CD14-positive monocyte (primary cell): ENCODE measurements around the gene ANKRD10. TPM values are rescaled to one million over a fixed set of nuclear protein-coding genes. Genes with fewer than 3 reads are reported as not detected.

ENCODE experiments used
- DNase-seq, 3 donors: peaks; one replicate each; pipeline ENCODE4 v3.0.0-alpha.2; 2011 to 2022
- H2AFZ ChIP-seq: 2 replicates; pipeline ENCODE4 v1.6.0; 2012; ENCODE audit warnings: mild to moderate bottlenecking, low read depth, low read length, inconsistent platforms; ENCODE audit not compliant: insufficient read depth, poor library complexity, severe bottlenecking
- H3K27ac ChIP-seq, 2 donors: 1 replicate in 1 of 2; 2 replicates in 1 of 2; pipeline ENCODE4 v1.5.1; 2012 to 2013; ENCODE audit warnings: low read length in 2 of 2, control low read depth in 1 of 2, inconsistent platforms in 1 of 2, low read depth in 1 of 2, mild to moderate bottlenecking in 1 of 2
- H3K27me3 ChIP-seq, 2 donors: one replicate each; pipeline versions ENCODE4 v1.6.0 to v1.6.1; 2011 to 2013; ENCODE audit warnings: low read length in 2 of 2; ENCODE audit not compliant: control insufficient read depth in 2 of 2, insufficient read depth in 2 of 2
- H3K36me3 ChIP-seq, 2 donors: replicated peaks in 1 of 2; 1 replicate in 1 of 2; 2 replicates in 1 of 2; pipeline versions ENCODE4 v1.5.1 to v1.6.1; 2012 to 2013; ENCODE audit warnings: low read length in 2 of 2, control low read depth in 1 of 2, inconsistent platforms in 1 of 2, mild to moderate bottlenecking in 1 of 2; ENCODE audit not compliant: insufficient read depth in 2 of 2, control insufficient read depth in 1 of 2
- H3K4me1 ChIP-seq, 2 donors: 1 replicate in 1 of 2; 2 replicates in 1 of 2; pipeline versions ENCODE4 v1.5.1 to v1.6.1; 2012 to 2013; ENCODE audit warnings: low read length in 2 of 2, control low read depth in 1 of 2, inconsistent platforms in 1 of 2, mild to moderate bottlenecking in 1 of 2, moderate library complexity in 1 of 2; ENCODE audit not compliant: insufficient read depth in 2 of 2, control insufficient read depth in 1 of 2
- H3K4me2 ChIP-seq: replicated peaks from 2 replicates; pipeline ENCODE3; 2012; ENCODE audit warnings: low read length, moderate library complexity, mild to moderate bottlenecking; ENCODE audit not compliant: poor library complexity, severe bottlenecking; ENCODE audit errors: extremely low read depth
- H3K4me3 ChIP-seq, 3 experiments: fragments of 200-600 bp in 1 of 3; sonication (generic) in 1 of 3; replicated peaks in 1 of 3; 1 replicate in 2 of 3; 2 replicates in 1 of 3; pipeline ENCODE4 v1.5.1; 2011 to 2013; ENCODE audit warnings: low read length in 3 of 3, mild to moderate bottlenecking in 3 of 3, control low read depth in 2 of 3, low read depth in 2 of 3, inconsistent platforms in 1 of 3, moderate library complexity in 1 of 3
- H3K79me2 ChIP-seq: 2 replicates; pipeline ENCODE4 v1.6.0; 2012; ENCODE audit warnings: mild to moderate bottlenecking, control low read depth, inconsistent platforms, low read length, moderate library complexity; ENCODE audit not compliant: insufficient read depth
- H3K9ac ChIP-seq: 2 replicates; pipeline ENCODE4 v1.6.0; 2017; ENCODE audit warnings: low read length, mild to moderate bottlenecking; ENCODE audit not compliant: insufficient read depth, poor library complexity, severe bottlenecking
- H3K9me3 ChIP-seq, 2 donors: replicated peaks in 1 of 2; 1 replicate in 1 of 2; 2 replicates in 1 of 2; pipeline versions ENCODE4 v1.5.1 to v1.6.1; 2012 to 2013; ENCODE audit warnings: low read length in 2 of 2, control low read depth in 1 of 2; ENCODE audit not compliant: control insufficient read depth in 1 of 2, insufficient read depth in 1 of 2
- H4K20me1 ChIP-seq: 2 replicates; pipeline ENCODE4 v1.6.0; 2012; ENCODE audit warnings: mild to moderate bottlenecking, low read length, control low read depth, moderate library complexity; ENCODE audit not compliant: insufficient read depth
- H3K27ac Mint-ChIP-seq, 7 donors: one replicate each; pipeline ENCODE4 v1.8.0; 2020; ENCODE audit warnings: mild to moderate bottlenecking in 7 of 7, mixed read lengths in 7 of 7, moderate library complexity in 6 of 7, inconsistent platforms in 2 of 7
- H3K27me3 Mint-ChIP-seq, 3 donors: one replicate each; pipeline ENCODE4 v1.8.0; 2021 to 2022; ENCODE audit warnings: low read depth in 3 of 3, mild to moderate bottlenecking in 3 of 3, mixed read lengths in 3 of 3, moderate library complexity in 3 of 3, inconsistent platforms in 1 of 3
- H3K36me3 Mint-ChIP-seq, 2 donors: one replicate each; pipeline ENCODE4 v1.8.0; 2020; ENCODE audit warnings: mixed read lengths in 2 of 2, inconsistent platforms in 1 of 2, mild to moderate bottlenecking in 1 of 2
- H3K4me1 Mint-ChIP-seq: one replicate; pipeline ENCODE4 v1.8.0; 2020; ENCODE audit warnings: mild to moderate bottlenecking, mixed read lengths
- H3K4me3 Mint-ChIP-seq, 2 donors: one replicate each; pipeline ENCODE4 v1.8.0; 2020; ENCODE audit warnings: mild to moderate bottlenecking in 2 of 2, mixed read lengths in 2 of 2, moderate library complexity in 1 of 2
- H3K9me3 Mint-ChIP-seq, 7 donors: one replicate each; pipeline ENCODE4 v1.8.0; 2020 to 2022; ENCODE audit warnings: mixed read lengths in 7 of 7, mild to moderate bottlenecking in 6 of 7, moderate library complexity in 6 of 7, inconsistent platforms in 2 of 7
- WGBS: methylation state at CpG from one replicate; pipeline ENCODE4 v1.1.5; 2013; ENCODE audit warnings: missing lambda C conversion rate; ENCODE audit not compliant: insufficient coverage; 5-methylcytosine and 5-hydroxymethylcytosine counted together
- intact Hi-C, 2 donors: fragments of 100-400 bp; cut with micrococcal nuclease; formaldehyde crosslinking; loops; one replicate each; pipeline versions ENCODE4 v1.15.0 to v1.15.1; 2023
- polyA plus RNA-seq, 3 donors: library from polyadenylated mRNA; depleted of rRNA in 1 of 3; unstranded in 2 of 3; stranded (reverse) in 1 of 3; fragments of 300-500 nt in 2 of 3; fragments of >200 nt in 1 of 3; fragmentation: Illumina TruSeq in 2 of 3; gene quantifications; 1 replicate in 2 of 3; 2 replicates in 1 of 3; pipeline ENCODE4 v1.2.3, GENCODE V29; 2012 to 2021
- TF ChIP-seq, protein P1 (sequence below): fragments of 200-600 bp; IDR thresholded peaks from one replicate; pipeline ENCODE4 v1.8.0; 2022; ENCODE audit warnings: antibody characterized with exemption, mild to moderate bottlenecking

The ANKRD10 gene
- polyA plus RNA-seq, 3 donors = 30.5 to 79.9 (median 37.2) TPM

DNA sequence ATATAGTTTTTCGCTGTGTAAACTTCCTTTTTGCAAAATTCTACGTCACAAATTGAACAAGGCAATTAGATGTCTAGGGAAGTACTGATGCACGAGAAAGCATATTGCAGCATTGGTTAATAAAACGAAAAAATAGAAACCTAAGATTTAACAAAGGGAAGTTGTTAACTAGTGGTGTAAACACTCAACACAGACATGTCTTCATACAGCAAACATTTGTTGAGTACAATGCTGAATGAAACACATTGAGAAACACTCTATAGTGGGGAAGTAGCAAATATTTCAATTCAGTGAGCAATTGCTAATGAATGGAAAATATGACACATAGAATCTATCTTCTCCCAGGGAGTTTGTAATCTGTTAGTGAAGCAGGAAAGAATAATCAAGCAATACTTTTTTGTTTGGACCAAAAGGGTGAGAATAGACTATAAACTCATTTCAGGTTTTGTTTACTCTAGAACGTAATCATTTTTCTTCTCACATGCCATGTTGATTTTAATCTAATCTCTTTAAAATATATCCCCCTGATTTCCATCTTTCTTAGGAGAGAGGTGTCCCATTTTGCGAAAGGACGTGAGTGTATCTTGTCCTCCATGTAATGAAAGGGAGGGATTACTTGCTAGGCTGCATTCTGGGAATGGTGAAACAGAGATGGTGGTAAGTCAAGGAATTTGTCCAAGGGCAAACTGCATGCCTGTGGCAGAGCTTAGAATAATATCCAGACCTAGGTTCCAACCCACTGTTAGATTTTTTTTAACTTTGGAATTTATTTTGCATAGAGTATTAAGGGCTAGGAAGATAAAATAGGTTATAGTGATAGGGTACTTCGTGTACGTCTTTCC, 1.7 kb upstream of the ANKRD10 start:
- Histone ChIP-seq H2AFZ (no peak overlapping the region), H3K4me3 (peak overlapping the region; percentile 71 to 96 (median 86)), H3K27ac (peak overlapping the region; percentile 98 to 100), H3K9ac (peak overlapping the region; percentile 97), H4K20me1 (peaks cover 25% of the 10 kb centered on the region), H3K9me3 (no peaks in the 10 kb centered on the region), H3K79me2 (peaks cover 29% of the 10 kb centered on the region), H3K36me3 (no peaks in the 10 kb centered on the region), H3K27me3 (peaks cover 0 to 10% of the 10 kb centered on the region in 2 donors), H3K4me2 (peak overlapping the region; percentile 92), H3K4me1 (peaks cover 27 to 28% of the 10 kb centered on the region in 2 donors)
- peaks cover 9 to 16% (median 14%) of the 10 kb centered on the region in 3 donors for H3K27me3 Mint-ChIP-seq
- TF ChIP-seq, protein P1, sequence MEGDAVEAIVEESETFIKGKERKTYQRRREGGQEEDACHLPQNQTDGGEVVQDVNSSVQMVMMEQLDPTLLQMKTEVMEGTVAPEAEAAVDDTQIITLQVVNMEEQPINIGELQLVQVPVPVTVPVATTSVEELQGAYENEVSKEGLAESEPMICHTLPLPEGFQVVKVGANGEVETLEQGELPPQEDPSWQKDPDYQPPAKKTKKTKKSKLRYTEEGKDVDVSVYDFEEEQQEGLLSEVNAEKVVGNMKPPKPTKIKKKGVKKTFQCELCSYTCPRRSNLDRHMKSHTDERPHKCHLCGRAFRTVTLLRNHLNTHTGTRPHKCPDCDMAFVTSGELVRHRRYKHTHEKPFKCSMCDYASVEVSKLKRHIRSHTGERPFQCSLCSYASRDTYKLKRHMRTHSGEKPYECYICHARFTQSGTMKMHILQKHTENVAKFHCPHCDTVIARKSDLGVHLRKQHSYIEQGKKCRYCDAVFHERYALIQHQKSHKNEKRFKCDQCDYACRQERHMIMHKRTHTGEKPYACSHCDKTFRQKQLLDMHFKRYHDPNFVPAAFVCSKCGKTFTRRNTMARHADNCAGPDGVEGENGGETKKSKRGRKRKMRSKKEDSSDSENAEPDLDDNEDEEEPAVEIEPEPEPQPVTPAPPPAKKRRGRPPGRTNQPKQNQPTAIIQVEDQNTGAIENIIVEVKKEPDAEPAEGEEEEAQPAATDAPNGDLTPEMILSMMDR = no peak
- no CpG with 5 or more reads among the region's 9 CpGs for WGBS
- no peaks in the 10 kb centered on the region for H3K9me3 Mint-ChIP-seq
- no peaks in the 10 kb centered on the region for H3K36me3 Mint-ChIP-seq
- DNase-seq = peak; percentile 83 to 94 (median 89)
- peak overlapping the region; percentile 96 to 100 (median 99) for H3K27ac Mint-ChIP-seq
- H3K4me3 Mint-ChIP-seq = peak overlapping the region in 1 of 2 donors; percentile 80
- H3K4me1 Mint-ChIP-seq = peaks cover 31% of the 10 kb centered on the region
- intact Hi-C loops = loop anchor here (5.0 to 10.0 kb wide), 5 partner anchors 128 to 308 kb away; partner anchors contain the start of gene ING1 (in 1 of the 2)

DNA sequence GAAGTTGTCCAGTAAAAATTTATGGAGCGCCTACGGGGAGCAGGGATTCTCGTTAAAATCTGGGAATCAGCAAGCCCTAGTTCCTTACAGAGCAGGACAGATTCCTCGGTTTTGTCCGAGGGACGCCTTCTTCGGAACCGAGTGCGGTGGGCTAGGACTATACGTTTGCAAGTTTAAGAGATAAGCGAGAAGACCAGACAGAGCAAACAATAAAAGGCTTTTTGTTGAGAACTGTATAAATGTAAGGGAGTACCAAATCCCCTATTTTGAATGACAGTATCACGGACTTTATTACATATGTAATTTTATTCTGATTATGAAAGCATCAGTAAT, 971 bp upstream of the ANKRD10 start:
- TF ChIP-seq, protein P1 = no peak
- Histone ChIP-seq H3K9ac (peak overlapping the region; percentile 97), H3K4me3 (peak overlapping the region; percentile 71 to 96 (median 86)), H4K20me1 (peaks cover 30% of the 10 kb centered on the region), H3K79me2 (peaks cover 36% of the 10 kb centered on the region), H3K36me3 (peaks cover 0 to 2% of the 10 kb centered on the region in 2 donors), H3K27me3 (peaks cover 0 to 4% of the 10 kb centered on the region in 2 donors), H3K4me1 (peaks cover 27 to 28% of the 10 kb centered on the region in 2 donors), H3K9me3 (no peaks in the 10 kb centered on the region), H3K4me2 (peak overlapping the region; percentile 92), H2AFZ (peak overlapping the region; percentile 68), H3K27ac (peak overlapping the region; percentile 98 to 100)
- peak in 1 of 3 donors; percentile 14 for DNase-seq
- no peaks in the 10 kb centered on the region for H3K9me3 Mint-ChIP-seq
- peak overlapping the region; percentile 96 to 100 (median 99) for H3K27ac Mint-ChIP-seq
- intact Hi-C loops = loop anchor here (2.0 to 10.0 kb wide), 6 partner anchors 129 to 309 kb away; partner anchors contain the start of gene ING1 (in 2 of the 2)
- peak overlapping the region; percentile 80 to 92 for H3K4me3 Mint-ChIP-seq
- H3K27me3 Mint-ChIP-seq = peaks cover 3 to 12% (median 9%) of the 10 kb centered on the region in 3 donors
- peaks cover 2 to 5% of the 10 kb centered on the region in 2 donors for H3K36me3 Mint-ChIP-seq
- peaks cover 31% of the 10 kb centered on the region for H3K4me1 Mint-ChIP-seq
- WGBS = 0% methylated on average over 3 of the region's 12 CpGs
